Stimulated activated naive B cell treated with anti-CD40 and anti-IgM and Interleukin-4, amounts not matched to agents 10 μg/mL and 1 μg/mL and 100 μg/mL, for 72 hours (primary cell): ENCODE measurements around the gene KIAA1614.

Source experiments
- ATAC-seq, 2 donors: fragments of 150-1000 bp; cut with Tn5 transposase; replicated peaks; 2 replicates each; pipeline ENCODE4 v1.10.0; 2021; ENCODE audit warnings: moderate library complexity in 1 of 2
- DNase-seq: peaks from one replicate; pipeline ENCODE4 v3.0.0; 2021
- H3K27ac Mint-ChIP-seq: one replicate; pipeline ENCODE4 v1.8.0; 2022; ENCODE audit warnings: mild to moderate bottlenecking, mixed read lengths
- H3K27me3 Mint-ChIP-seq, 2 donors: one replicate each; pipeline ENCODE4 v1.8.0; 2022; ENCODE audit warnings: mixed read lengths in 2 of 2
- H3K36me3 Mint-ChIP-seq, 2 donors: one replicate each; pipeline ENCODE4 v1.8.0; 2022; ENCODE audit warnings: mixed read lengths in 2 of 2, mild to moderate bottlenecking in 1 of 2
- H3K4me1 Mint-ChIP-seq, 2 donors: one replicate each; pipeline ENCODE4 v1.8.0; 2022; ENCODE audit warnings: mixed read lengths in 2 of 2, mild to moderate bottlenecking in 1 of 2
- H3K4me3 Mint-ChIP-seq, 2 donors: one replicate each; pipeline ENCODE4 v1.8.0; 2022; ENCODE audit warnings: mild to moderate bottlenecking in 2 of 2, mixed read lengths in 2 of 2, moderate library complexity in 1 of 2
- H3K9me3 Mint-ChIP-seq, 2 donors: one replicate each; pipeline ENCODE4 v1.8.0; 2022; ENCODE audit warnings: mixed read lengths in 2 of 2, mild to moderate bottlenecking in 1 of 2

KIAA1614 gene

GRCh38 chr1:180976191-180976590, 63.5 kb downstream of the KIAA1614 start:
- ATAC-seq (no peak), DNase-seq (no peak)
- H3K27me3 Mint-ChIP-seq, result no peaks in the 10 kb centered on the region
- peaks cover 2% of the 10 kb centered on the region in 2 donors for H3K4me1 Mint-ChIP-seq
- no peak overlapping the region for H3K4me3 Mint-ChIP-seq
- H3K36me3 Mint-ChIP-seq, result peaks cover 49 to 61% of the 10 kb centered on the region in 2 donors
- H3K9me3 Mint-ChIP-seq, result no peaks in the 10 kb centered on the region
- H3K27ac Mint-ChIP-seq, result no peak overlapping the region

DNA sequence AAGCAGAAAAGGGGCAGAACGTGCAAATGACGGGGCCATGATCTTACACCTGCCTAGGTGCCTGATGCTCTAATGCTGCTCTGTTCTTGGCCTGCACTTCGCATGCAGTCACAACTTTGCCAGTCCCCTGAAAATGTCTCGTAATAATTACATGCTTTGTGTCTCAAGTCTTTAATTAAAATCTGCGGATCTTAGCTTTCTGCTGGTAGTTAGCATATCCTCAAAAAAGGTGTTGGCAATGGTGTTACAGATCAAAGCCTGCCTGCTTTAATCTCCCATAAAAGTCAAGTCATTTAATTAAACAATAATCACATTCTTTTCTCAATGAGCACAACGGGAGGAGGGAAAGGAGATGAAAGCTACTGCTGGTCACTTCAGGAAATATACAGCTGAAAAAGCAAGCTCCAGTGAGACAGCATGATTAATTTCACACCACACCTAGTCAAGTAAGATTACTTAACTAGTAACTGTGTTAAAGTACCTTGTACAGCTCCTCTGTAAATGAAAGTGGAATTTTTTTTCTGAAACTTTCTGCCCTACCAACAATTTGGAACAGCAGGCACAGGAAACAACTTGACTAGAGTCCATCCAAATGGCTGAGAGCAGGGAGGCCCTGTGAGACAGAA, 64.1 kb downstream of the KIAA1614 start:
- no peak for ATAC-seq
- DNase-seq, result no peak
- Mint-ChIP-seq H3K9me3 (no peaks in the 10 kb centered on the region), H3K27me3 (no peaks in the 10 kb centered on the region), H3K4me3 (no peak overlapping the region), H3K4me1 (peaks cover 6 to 8% of the 10 kb centered on the region in 2 donors), H3K27ac (no peak overlapping the region), H3K36me3 (peaks cover 47 to 59% of the 10 kb centered on the region in 2 donors)

GRCh38 chr1:180981596-180982387, 69.1 kb downstream of the KIAA1614 start:
- Mint-ChIP-seq H3K9me3 (no peaks in the 10 kb centered on the region), H3K4me1 (peaks cover 14 to 22% of the 10 kb centered on the region in 2 donors), H3K36me3 (peaks cover 48 to 55% of the 10 kb centered on the region in 2 donors), H3K4me3 (peak overlapping the region; percentile 40 to 63), H3K27me3 (no peaks in the 10 kb centered on the region), H3K27ac (peak overlapping the region; percentile 90)
- DNase-seq (peak; percentile 32), ATAC-seq (peak; percentile 99)

DNA sequence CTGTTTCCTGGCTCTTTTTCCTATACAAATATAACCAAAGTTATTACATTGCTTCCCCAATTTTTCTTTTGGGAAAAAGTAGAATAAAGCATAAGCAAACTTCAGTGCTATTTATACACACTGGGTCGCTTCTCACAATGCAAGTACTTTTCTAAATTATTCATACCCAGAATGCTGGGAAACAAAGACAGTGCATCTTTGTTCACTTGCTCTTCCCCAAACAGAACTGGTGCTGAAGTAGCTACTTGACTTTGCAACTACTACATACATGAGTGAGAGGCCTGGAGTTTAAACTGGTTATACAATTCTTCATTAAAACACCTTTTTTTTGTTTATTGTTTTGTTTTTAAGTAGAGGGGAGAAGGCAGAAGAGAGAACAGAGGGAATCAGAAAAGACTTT, 69.7 kb downstream of the KIAA1614 start:
- DNase-seq (no peak), ATAC-seq (no peak)
- Mint-ChIP-seq H3K4me1 (peaks cover 14 to 22% of the 10 kb centered on the region in 2 donors), H3K9me3 (no peaks in the 10 kb centered on the region), H3K36me3 (peaks cover 55 to 58% of the 10 kb centered on the region in 2 donors), H3K4me3 (no peak overlapping the region), H3K27me3 (no peaks in the 10 kb centered on the region), H3K27ac (peak overlapping the region; percentile 56)

DNA sequence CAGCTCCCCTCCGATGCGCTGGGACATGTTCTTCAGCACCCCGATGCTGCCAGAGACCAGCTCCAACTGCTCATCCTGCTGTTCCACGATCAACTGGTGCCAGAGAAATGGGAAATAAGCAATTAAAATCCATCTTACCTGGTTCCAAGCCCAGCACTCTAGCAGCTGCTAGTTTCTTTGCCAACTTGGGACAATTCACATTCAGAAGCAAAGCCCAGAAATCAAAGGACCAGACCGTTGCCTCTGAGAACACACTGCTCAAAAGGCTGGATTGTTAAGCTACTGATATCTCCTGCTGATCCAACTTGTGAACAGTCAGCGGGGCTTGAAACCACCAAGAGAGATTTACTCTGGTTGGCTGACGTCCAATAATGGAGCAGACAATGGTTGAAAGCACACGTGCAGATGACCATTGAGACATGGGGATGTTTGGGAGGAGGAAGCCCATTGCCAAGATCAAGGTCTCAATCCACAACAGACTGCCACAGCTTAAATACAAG, 75.6 kb downstream of the KIAA1614 start:
- no peaks in the 10 kb centered on the region for H3K27me3 Mint-ChIP-seq
- DNase-seq (no peak), ATAC-seq (no peak)
- no peak overlapping the region for H3K4me3 Mint-ChIP-seq
- no peak overlapping the region for H3K27ac Mint-ChIP-seq
- peaks cover 52 to 65% of the 10 kb centered on the region in 2 donors for H3K36me3 Mint-ChIP-seq
- no peaks in the 10 kb centered on the region for H3K9me3 Mint-ChIP-seq
- H3K4me1 Mint-ChIP-seq, result no peaks in the 10 kb centered on the region

DNA sequence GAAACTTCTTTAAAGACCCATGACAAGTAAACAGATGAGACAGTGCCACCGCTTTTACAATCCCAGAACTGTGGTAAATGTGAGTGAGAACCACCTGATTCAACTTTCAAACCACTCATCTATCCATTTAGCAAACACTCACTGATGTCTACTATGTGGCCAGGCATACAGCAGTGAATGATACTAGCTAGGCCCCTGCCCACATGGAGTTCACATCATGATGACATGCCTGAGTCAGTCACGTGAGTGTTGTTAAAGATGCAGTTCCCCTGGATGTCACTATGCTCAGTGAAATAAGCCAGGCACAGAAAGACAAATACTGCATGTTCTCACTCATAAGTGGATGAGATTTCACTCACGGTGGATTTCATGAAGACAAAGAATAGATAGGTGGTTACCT, 81.6 kb downstream of the KIAA1614 start:
- DNase-seq (no peak), ATAC-seq (no peak)
- Mint-ChIP-seq H3K27ac (no peak overlapping the region), H3K27me3 (no peaks in the 10 kb centered on the region), H3K36me3 (peaks cover 37 to 43% of the 10 kb centered on the region in 2 donors), H3K4me3 (no peak overlapping the region), H3K4me1 (peaks cover 2 to 13% of the 10 kb centered on the region in 2 donors), H3K9me3 (no peaks in the 10 kb centered on the region)

DNA sequence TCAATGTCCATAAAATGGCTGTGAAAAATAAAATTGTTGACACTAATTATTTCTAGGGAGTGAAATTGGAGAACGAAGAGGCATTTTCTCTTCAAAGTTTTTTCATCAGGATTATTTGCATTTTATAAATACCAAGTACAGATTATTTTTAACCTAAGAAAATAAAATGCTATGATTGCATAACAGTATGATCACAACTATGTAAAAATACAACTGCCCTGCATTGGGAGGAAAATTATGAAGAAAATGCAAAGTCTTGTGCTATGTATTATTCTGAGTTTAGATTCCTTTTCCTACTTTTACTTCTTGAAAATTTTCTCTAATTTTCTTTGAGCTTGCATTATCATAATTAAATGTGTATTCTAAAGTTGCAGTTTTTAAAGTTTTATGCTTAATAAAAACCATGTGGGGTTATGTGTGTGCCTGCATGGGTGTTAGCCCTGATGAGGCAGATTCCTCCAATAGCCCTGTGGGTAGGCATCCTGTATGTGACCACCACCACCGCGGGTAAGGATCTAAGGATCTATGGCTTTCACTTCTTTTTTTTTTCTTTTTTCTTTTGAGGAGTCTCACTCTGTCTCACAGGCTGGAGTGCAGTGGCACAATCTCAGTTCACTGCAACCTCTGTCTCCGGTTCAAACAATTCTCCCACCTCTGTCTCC, 85.3 kb downstream of the KIAA1614 start:
- H3K36me3 Mint-ChIP-seq, result peaks cover 40 to 43% of the 10 kb centered on the region in 2 donors
- peaks cover 1 to 2% of the 10 kb centered on the region in 2 donors for H3K9me3 Mint-ChIP-seq
- no peaks in the 10 kb centered on the region for H3K27me3 Mint-ChIP-seq
- no peak for ATAC-seq
- DNase-seq, result no peak
- H3K4me3 Mint-ChIP-seq, result no peak overlapping the region
- H3K4me1 Mint-ChIP-seq, result peaks cover 5 to 18% of the 10 kb centered on the region in 2 donors
- H3K27ac Mint-ChIP-seq, result no peak overlapping the region
